Left ventricle myocardium superior (tissue), 1 donor: Measurements from ENCODE around the gene RTN4RL1. TPM values are rescaled to one million over a fixed set of nuclear protein-coding genes. Genes with fewer than 3 reads are reported as not detected.

ENCODE experiments used
- ATAC-seq: fragments of 200-7000 bp; cut with Tn5 transposase; one replicate; pipeline ENCODE4 v1.9.1; 2020; ENCODE audit warnings: mild to moderate bottlenecking, moderate library complexity
- DNase-seq: peaks from one replicate; pipeline ENCODE4 v3.0.0-alpha.2; 2020
- intact Hi-C: fragments of 100-400 bp; cut with micrococcal nuclease; formaldehyde crosslinking; loops from one replicate; pipeline ENCODE4 v1.11.0; 2022
- total RNA-seq: library from RNA; stranded (reverse); fragmentation: NEBNext Ultra II Directional; extraction: Animal tissue kit (Norgen Biotek cat#: 25700); gene quantifications from one replicate; pipeline ENCODE4 v1.2.1, GENCODE V29; 2021
- donor health status: DM: no; HTN: yes; CAD: no; lungs with severe emphysema.

The RTN4RL1 gene
- total RNA-seq, 1 donor from 2014 or later = 1.9 TPM

DNA sequence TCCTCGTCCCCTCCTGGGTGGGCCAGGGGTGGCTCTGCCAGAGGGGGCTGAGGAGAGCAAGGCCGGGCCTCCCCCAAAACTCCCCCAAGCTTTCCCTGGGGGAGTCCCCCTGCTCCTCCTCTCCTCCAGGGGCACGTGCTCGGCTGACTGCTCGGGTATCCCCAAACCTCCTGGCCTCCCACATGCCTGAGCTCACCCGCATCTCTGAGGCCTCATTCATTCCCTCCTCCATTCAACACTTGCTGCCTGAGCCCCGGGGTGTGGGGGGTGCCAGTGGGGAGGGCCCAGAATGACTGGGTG is 83.1 kb downstream of the RTN4RL1 start:
- DNase-seq = no peak
- intact Hi-C loops = no loop called here

GRCh38 chr17:1941272-1942065 is 83.7 kb downstream of the RTN4RL1 start:
- ATAC-seq (no peak), DNase-seq (no peak)
- intact Hi-C loops = no loop called here

More for the DNA sequence above, 83.1 kb downstream of the RTN4RL1 start:
- no peak for ATAC-seq

GRCh38 chr17:1940810-1941185 is 84.3 kb downstream of the RTN4RL1 start:
- ATAC-seq (no peak), DNase-seq (no peak)
- intact Hi-C loops = no loop called here

DNA sequence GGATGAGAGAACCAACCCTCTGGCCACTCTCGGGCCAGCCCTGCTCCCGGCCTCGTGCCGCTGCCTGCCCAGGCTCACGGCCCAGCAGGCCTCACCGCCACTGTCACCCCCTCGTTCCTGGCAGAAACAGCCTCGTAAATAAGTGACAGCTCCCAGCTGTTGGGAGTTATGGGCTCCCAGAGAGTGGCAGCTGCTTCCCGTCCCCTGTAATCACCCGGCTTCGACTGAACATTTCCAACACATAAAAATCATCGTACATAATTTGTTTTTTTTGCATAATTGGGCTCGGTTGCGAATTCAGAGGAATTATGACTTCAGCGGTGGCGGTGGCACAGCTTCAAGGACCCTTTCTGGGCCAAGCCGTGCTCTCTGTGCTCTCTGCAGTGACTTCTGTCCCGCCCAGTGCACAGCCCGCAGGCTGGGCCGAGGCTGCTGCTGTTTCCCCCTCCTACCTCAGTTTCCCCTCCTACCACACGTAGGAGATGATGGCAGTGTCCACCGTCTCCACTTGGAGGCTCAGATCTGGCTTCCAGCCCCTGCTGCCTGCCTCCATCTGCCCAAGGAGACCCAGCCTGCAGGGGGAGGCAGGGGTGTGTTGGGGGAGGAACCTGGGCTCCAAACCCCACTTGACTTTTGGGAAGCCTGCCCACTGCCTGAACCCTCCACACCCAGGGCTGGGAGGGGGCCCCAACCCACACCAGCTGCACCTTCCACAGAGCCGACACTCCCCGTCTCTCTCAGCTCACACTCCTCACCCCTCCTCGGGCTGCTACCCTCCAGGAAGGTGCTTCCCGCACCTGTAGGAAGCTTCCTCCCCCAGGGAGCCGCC is 84.9 kb downstream of the RTN4RL1 start:
- ATAC-seq (peak; percentile 41), DNase-seq (no peak)
- intact Hi-C loops = no loop called here

GRCh38 chr17:1937461-1937860 is 87.7 kb downstream of the RTN4RL1 start:
- intact Hi-C loops = no loop called here
- ATAC-seq (no peak), DNase-seq (no peak)

- intact Hi-C loops = no loop called here
- ATAC-seq (no peak), DNase-seq (no peak)
Measured at GRCh38 chr17:1936766-1937165, 88.4 kb downstream of the RTN4RL1 start.

- DNase-seq (no peak), ATAC-seq (no peak)
- intact Hi-C loops = no loop called here
Measured at GRCh38 chr17:1934901-1935300, 90.2 kb downstream of the RTN4RL1 start.

- DNase-seq (no peak), ATAC-seq (no peak)
- intact Hi-C loops = no loop called here
Measured at GRCh38 chr17:1933875-1934715, 91.0 kb downstream of the RTN4RL1 start.

- peak; percentile 68 for ATAC-seq
- peak; percentile 76 for DNase-seq
- intact Hi-C loops = no loop called here
Measured at GRCh38 chr17:1931844-1932579, 93.1 kb downstream of the RTN4RL1 start.

DNA sequence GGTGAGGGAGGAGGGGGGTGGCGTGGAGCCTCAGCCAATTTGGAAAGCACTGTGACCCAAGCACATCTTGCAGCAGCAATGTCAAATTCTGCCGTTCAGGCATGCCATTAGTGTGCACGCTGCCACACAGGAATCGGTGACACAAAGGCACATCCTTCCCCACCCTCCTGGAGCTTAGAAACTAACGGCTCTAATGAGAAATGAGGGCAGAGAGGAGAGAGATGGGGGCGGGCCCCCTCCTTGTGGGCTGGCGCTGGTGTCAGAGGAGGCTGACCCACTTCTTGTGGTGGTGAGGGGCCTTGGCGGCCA is 94.8 kb downstream of the RTN4RL1 start:
- intact Hi-C loops = no loop called here
- no peak for DNase-seq

DNA sequence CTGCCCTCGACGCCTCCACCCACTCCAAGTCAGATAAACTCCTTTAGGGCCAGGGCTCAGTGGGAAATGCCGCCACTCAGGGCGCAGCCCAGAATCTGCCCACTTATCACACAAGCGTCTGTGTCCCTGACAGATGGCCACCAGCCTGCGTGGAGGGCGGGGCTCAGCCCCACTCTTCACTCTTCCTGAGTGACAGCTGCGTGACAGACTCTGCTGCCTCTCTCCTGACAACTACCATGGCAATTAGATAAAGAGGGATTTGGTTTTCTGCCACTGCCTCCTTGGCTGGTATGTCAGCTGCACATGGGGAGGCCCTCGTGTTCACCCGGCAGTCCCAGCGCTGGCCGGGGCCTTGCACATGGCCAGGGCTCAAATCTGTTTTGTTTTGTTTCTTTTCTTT is 96.2 kb downstream of the RTN4RL1 start:
- peak; percentile 84 for DNase-seq
- intact Hi-C loops = no loop called here
- peak; percentile 93 for ATAC-seq

More for the DNA sequence above, 94.8 kb downstream of the RTN4RL1 start:
- ATAC-seq = no peak

- intact Hi-C loops = no loop called here
- DNase-seq = peak; percentile 52
- ATAC-seq = no peak
Measured at GRCh38 chr17:1920948-1921351, 104.2 kb downstream of the RTN4RL1 start.

DNA sequence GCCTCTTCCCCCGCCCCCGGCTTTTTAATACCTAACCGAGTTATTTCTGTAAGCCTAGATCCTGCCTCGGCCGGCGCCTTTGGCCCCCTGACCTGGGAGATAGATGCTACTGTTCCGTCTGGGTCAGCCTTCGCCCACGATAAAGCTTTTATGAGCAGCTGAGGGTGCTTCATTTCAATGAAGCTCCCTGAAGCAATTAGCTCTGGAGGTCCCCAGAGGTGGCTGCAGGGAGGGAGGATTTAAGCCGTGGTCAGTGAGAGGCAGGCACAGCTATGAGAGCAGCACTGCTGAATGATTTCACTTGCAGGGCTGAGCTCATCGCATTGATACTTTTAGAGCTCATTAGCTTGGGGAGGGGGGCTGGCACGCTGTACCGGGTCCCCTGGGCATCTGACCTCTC is 105.9 kb downstream of the RTN4RL1 start:
- intact Hi-C loops = no loop called here
- DNase-seq (no peak), ATAC-seq (no peak)

DNA sequence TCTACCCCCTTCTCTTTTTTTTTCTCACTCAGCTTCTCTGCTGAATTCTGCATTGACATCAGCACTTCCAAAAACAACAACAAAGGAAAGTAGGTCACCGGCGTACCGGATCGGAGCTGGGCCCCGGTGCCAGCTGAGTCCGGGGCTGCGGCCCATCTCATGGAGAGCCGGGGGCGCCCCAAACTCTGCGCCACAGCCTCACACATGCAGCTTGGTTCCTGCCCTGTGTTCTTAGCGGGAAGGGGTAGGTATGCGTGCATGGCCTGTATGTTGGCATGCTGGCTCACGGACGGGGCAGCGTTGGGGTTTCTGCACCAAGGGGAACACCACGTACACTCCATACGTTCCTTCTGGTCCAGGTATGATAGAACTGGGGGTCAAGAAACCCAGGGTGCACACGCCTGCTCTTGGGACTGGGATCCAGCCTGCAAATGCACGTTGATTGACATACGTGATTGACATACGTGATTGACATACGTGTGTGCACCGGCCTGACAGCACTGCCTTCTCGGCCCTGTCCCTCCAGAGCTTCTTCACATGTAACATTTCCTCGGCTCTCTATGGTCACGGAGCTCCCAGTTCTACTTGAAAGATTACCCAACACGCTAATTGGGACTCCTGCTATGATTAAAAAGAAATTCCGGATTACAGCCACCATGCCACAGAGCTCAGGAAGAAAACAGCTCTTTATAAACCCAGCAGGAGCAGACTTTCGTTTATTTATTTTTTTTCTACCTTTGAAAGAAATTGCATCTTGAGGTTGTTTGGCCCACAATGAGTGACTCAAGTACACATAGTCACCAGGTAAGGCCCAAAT is 106.6 kb downstream of the RTN4RL1 start:
- ATAC-seq = no peak
- intact Hi-C loops = no loop called here
- no peak for DNase-seq

DNA sequence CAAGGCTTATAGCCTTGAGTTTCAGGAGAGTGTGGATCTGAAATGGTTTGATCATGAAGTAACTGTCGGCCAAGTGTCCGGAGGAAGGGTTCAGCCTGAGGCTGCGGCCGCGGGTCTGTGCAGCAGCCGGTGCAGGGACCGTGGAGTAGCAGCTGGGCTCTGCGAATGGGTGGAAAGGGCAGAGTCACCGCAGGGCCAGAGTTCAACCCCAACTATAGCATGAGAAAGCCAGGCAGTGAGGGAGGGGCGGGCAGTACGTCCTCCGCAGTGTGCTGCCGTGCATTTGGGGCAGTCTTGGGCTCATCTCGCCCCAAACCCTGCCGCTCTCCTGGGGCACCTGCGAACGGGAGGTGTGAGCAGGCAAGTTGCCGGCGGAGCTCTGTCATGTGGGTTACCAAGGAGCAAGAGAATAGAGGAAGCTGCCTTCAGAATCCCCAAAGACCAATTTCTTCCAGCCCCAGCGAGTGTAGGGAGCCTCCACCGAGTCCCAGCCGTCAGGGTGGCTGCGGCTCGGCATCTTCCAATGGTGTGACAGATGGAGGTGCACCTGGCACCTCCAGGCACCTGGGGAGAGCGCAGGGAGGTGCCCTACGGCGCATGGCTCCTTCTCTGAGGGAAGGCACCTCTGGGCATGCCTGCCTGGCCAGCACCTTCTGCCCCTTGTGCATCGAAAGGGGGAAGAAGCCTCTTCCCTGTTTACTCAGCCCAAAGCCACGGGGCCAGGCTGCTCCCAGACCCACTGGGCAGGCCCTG is 108.0 kb downstream of the RTN4RL1 start:
- ATAC-seq = no peak
- DNase-seq = no peak
- intact Hi-C loops = no loop called here

GRCh38 chr17:1916316-1916715 is 108.8 kb downstream of the RTN4RL1 start:
- DNase-seq (no peak), ATAC-seq (no peak)
- intact Hi-C loops = no loop called here

DNA sequence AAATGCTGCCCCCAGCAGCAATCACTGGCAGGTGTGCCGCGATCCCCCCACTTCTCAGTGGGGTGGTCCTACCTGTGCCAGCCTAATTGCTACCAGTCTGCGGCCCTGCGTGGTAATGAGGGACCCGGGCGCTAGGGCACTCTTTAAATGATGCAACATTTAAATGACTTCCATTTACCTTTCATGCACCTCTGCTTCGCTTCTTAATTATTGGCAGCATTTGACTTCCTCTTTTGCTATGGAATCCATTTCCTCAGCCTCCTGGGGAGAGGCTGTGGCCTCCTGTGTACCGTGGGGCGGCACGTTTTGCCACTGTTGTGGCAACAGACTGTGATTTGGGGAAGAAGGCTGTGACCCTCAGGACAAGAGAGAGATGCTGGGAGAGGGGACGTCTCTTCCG is 109.2 kb downstream of the RTN4RL1 start:
- DNase-seq (no peak), ATAC-seq (no peak)
- intact Hi-C loops = no loop called here

DNA sequence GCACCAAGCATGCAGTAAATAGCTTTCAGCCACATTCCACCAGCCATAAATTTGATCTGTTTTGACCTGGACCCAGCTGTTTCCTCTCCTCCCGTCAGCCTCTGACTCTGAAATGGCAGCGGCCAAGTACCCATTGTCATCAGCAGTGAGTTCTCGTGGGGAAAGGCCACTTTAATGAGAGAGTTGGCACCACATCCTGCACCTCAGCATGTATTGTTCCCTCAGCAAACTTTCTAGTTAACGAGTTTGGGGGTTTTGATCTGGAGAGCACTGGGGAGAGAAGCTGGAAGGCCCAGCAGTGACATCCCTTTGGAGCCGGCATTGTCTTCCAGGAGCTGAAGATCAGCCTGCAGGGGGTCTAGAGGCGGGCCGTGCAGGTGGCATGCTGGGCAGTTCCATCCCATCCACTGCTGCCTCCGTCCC is 110.5 kb downstream of the RTN4RL1 start:
- intact Hi-C loops = no loop called here
- no peak for DNase-seq
- no peak for ATAC-seq
